Glutamatergic neuron (in vitro differentiated cells): Measurements from ENCODE around the gene PGK2. TPM values are rescaled to one million over a fixed set of nuclear protein-coding genes. Genes with fewer than 3 reads are reported as not detected.

Source experiments
- DNase-seq: peaks from one replicate; pipeline ENCODE4 v3.0.0; 2022
- H3K27ac Mint-ChIP-seq: one replicate; pipeline ENCODE4 v1.8.0; 2020; ENCODE audit warnings: mild to moderate bottlenecking, mixed read lengths, inconsistent platforms; ENCODE audit not compliant: unreplicated experiment
- H3K27me3 Mint-ChIP-seq: one replicate; pipeline ENCODE4 v1.8.0; 2020; ENCODE audit warnings: mild to moderate bottlenecking, moderate library complexity, mixed read lengths, inconsistent platforms; ENCODE audit not compliant: unreplicated experiment
- H3K36me3 Mint-ChIP-seq: one replicate; pipeline ENCODE4 v1.8.0; 2020; ENCODE audit warnings: mild to moderate bottlenecking, mixed read lengths, inconsistent platforms; ENCODE audit not compliant: unreplicated experiment
- H3K4me1 Mint-ChIP-seq: one replicate; pipeline ENCODE4 v1.8.0; 2020; ENCODE audit warnings: mild to moderate bottlenecking, low read depth, mixed read lengths, inconsistent platforms; ENCODE audit not compliant: unreplicated experiment
- H3K4me3 Mint-ChIP-seq: one replicate; pipeline ENCODE4 v1.8.0; 2020; ENCODE audit warnings: mild to moderate bottlenecking, mixed read lengths, inconsistent platforms; ENCODE audit not compliant: unreplicated experiment
- H3K9me3 Mint-ChIP-seq: one replicate; pipeline ENCODE4 v1.8.0; 2020; ENCODE audit warnings: mild to moderate bottlenecking, moderate library complexity, mixed read lengths, inconsistent platforms; ENCODE audit not compliant: unreplicated experiment
- CTCF ChIP-seq: fragments of 200-600 bp; sonication (generic); IDR thresholded peaks from one replicate; pipeline ENCODE4 v1.5.0; 2021; ENCODE audit not compliant: partially characterized antibody, unreplicated experiment
- total RNA-seq: library from RNA; stranded (reverse); fragmentation: NEBNext Ultra II Directional; extraction: Animal tissue kit (Norgen Biotek cat#: 25700); gene quantifications from one replicate; pipeline ENCODE4 v1.2.1, GENCODE V29; 2021; ENCODE audit not compliant: unreplicated experiment

Gene PGK2
- total RNA-seq, 1 donor from 2014 or later: not detected

- H3K4me1 Mint-ChIP-seq: no peaks in the 10 kb centered on the region
- no peak overlapping the region for H3K4me3 Mint-ChIP-seq
- DNase-seq: no peak
- H3K27me3 Mint-ChIP-seq: no peaks in the 10 kb centered on the region
- H3K9me3 Mint-ChIP-seq: peaks cover 2% of the 10 kb centered on the region
- H3K36me3 Mint-ChIP-seq: peaks cover 5% of the 10 kb centered on the region
- TF ChIP-seq CTCF: no peak
- H3K27ac Mint-ChIP-seq: no peak overlapping the region
Observed at GRCh38 chr6:49775043-49775442, 12.0 kb downstream of the PGK2 start.

GRCh38 chr6:49772285-49772684 lies 14.8 kb downstream of the PGK2 start:
- Mint-ChIP-seq H3K9me3 (peaks cover 2% of the 10 kb centered on the region), H3K27me3 (no peaks in the 10 kb centered on the region), H3K4me1 (no peaks in the 10 kb centered on the region), H3K27ac (no peak overlapping the region), H3K36me3 (peaks cover 5% of the 10 kb centered on the region), H3K4me3 (no peak overlapping the region)
- no peak for TF ChIP-seq CTCF
- no peak for DNase-seq

GRCh38 chr6:49766762-49767161 lies 20.3 kb downstream of the PGK2 start:
- no peaks in the 10 kb centered on the region for H3K27me3 Mint-ChIP-seq

GRCh38 chr6:49764571-49765236 lies 22.4 kb downstream of the PGK2 start:
- Mint-ChIP-seq H3K4me1 (no peaks in the 10 kb centered on the region), H3K27me3 (no peaks in the 10 kb centered on the region), H3K27ac (no peak overlapping the region), H3K4me3 (no peak overlapping the region), H3K9me3 (no peaks in the 10 kb centered on the region), H3K36me3 (no peaks in the 10 kb centered on the region)
- no peak for TF ChIP-seq CTCF
- no peak for DNase-seq

More at GRCh38 chr6:49766762-49767161, 20.3 kb downstream of the PGK2 start:
- TF ChIP-seq CTCF: no peak
- Mint-ChIP-seq H3K27ac (no peak overlapping the region), H3K4me1 (no peaks in the 10 kb centered on the region), H3K36me3 (no peaks in the 10 kb centered on the region), H3K9me3 (no peaks in the 10 kb centered on the region), H3K4me3 (no peak overlapping the region)
- no peak for DNase-seq

- no peak for DNase-seq
- Mint-ChIP-seq H3K9me3 (no peaks in the 10 kb centered on the region), H3K27ac (no peak within 1 kb of the TSS), H3K36me3 (no peaks in the 10 kb centered on the region), H3K4me1 (no peaks in the 10 kb centered on the region), H3K27me3 (peaks cover 2% of the 10 kb centered on the region), H3K4me3 (no peak within 1 kb of the TSS)
- no peak for TF ChIP-seq CTCF
Observed at GRCh38 chr6:49744259-49744658, 42.8 kb downstream of the PGK2 start, which contains the start of gene CRISP3. CRISP3 (minus strand) TSS chr6:49744388; CDS start chr6:49744367, 21 bp downstream.
